GM12872 (cell line): Measurements from ENCODE around the gene ZNF148.

Source experiments
- TF ChIP-seq, protein P1 (sequence below): IDR thresholded peaks from 3 replicates; pipeline ENCODE4 v1.5.1; 2011; ENCODE audit warnings: low read depth, mild to moderate bottlenecking, low read length, moderate library complexity; ENCODE audit not compliant: insufficient read depth

The ZNF148 gene

DNA sequence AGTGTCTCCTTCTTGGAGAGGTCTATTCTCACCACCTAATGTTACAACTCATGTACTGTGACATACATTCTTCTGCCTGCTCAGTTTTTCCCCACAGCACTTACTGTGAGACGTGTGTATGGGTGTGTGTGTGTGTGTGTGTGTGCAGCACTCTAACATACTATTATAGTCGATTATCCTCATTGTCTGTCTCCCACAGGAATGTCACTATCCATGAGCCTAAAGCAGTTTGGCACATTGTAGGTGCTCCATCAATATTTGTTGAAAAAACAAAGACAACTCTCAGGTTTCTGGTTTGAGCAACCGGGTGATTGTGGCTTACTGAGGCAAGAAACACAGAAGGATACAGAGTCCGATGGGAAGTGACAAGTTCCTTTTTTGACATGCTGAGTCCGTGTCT, 8.6 kb upstream of the ZNF148 start:
- TF ChIP-seq, protein P1, sequence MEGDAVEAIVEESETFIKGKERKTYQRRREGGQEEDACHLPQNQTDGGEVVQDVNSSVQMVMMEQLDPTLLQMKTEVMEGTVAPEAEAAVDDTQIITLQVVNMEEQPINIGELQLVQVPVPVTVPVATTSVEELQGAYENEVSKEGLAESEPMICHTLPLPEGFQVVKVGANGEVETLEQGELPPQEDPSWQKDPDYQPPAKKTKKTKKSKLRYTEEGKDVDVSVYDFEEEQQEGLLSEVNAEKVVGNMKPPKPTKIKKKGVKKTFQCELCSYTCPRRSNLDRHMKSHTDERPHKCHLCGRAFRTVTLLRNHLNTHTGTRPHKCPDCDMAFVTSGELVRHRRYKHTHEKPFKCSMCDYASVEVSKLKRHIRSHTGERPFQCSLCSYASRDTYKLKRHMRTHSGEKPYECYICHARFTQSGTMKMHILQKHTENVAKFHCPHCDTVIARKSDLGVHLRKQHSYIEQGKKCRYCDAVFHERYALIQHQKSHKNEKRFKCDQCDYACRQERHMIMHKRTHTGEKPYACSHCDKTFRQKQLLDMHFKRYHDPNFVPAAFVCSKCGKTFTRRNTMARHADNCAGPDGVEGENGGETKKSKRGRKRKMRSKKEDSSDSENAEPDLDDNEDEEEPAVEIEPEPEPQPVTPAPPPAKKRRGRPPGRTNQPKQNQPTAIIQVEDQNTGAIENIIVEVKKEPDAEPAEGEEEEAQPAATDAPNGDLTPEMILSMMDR, result no peak

DNA sequence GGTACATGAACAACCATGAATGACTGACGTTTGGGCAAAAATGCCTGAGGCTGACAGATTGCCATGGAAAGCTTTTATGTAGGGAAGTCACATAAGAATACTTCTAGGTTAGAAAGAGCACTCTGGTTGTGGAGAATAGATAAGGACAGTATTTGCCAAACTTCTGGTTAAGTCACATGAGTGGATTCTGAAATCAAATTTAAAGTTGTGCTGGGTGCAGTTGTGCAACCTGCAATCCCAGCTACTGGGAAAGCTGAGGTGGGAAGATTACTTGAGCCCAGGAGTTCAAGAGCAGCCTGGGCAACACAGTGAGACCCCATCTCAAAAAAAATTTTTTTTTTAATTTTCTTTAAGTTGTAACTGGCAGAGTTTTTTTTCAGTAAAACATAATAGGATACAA, 7.2 kb upstream of the ZNF148 start:
- TF ChIP-seq, protein P1, result no peak

DNA sequence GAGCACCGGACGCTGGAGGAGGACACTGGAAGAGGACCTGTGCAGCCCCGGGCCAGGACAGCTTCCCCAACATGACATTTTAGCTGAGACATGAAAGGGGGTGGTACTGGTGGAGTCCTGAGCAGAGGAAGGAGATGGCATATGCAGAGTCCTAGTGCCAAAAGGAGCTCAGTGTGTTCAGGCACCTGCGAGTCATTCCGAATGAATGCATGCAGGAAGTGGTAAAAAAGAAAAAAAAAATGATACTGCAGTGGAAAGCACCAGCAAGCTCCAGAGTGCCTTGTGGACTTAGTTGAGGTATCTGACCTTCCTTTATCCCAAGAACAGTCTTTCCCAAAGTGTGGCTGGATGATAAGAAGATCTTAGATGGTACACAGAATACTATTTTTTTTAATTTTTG, 6.6 kb upstream of the ZNF148 start:
- TF ChIP-seq, protein P1, result no peak

DNA sequence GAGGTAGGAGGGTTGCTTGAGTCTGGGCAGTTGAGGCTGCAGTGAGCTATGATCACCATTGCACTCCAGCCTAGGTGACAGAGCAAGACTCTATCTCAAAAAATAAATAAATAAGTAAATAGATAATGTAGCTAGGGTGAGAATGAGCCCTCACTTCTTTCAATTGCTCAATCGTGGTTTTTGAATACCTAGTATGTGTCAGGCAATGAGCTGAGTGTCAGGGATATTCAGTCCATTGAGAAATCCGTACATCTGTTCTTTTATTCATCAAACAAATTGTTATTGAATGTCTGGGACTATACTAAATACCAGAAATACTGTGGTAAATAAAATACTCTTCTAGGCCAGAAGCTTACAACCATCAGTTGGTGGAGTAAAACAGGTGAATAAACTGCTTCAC, 6.2 kb upstream of the ZNF148 start:
- TF ChIP-seq, protein P1, result no peak

DNA sequence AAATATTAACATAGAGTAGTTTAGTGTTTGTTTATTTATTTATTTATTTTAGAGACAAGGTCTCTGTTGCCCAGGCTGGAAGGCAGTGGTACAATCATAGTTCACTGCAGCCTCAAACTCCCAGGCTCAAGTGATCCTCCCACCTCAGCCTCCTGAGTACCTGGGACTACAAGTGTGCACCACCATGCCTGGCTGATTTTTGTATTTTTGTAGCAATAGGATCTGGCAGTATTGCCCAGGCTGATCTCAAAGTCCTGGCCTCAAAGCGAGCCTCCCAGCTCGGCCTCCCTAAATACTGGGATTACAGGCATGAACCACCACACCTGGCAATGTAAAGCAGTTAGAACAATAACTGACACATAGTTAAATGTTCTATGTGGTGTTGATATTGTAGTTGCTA, 4.4 kb upstream of the ZNF148 start:
- TF ChIP-seq, protein P1, result no peak

DNA sequence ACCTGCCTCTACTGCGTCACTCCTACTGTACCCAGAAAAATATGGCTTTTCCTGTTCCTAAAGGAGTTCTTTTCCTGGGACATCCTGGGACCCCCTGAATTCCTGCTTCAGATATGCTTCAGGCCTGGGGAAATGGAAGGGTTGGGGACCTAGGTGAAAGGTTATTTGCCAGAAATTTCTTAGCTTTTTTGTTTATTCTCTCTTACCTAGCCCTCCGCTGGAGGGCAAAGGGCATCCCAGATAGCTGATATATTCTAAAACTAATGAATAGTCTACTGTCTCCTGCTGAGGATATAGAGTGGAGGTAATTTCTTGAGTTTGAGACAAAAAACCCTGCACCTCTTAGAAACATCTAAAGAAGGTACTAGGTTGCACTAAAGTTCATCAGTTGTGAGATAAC, 3.6 kb upstream of the ZNF148 start:
- TF ChIP-seq, protein P1, result no peak

DNA sequence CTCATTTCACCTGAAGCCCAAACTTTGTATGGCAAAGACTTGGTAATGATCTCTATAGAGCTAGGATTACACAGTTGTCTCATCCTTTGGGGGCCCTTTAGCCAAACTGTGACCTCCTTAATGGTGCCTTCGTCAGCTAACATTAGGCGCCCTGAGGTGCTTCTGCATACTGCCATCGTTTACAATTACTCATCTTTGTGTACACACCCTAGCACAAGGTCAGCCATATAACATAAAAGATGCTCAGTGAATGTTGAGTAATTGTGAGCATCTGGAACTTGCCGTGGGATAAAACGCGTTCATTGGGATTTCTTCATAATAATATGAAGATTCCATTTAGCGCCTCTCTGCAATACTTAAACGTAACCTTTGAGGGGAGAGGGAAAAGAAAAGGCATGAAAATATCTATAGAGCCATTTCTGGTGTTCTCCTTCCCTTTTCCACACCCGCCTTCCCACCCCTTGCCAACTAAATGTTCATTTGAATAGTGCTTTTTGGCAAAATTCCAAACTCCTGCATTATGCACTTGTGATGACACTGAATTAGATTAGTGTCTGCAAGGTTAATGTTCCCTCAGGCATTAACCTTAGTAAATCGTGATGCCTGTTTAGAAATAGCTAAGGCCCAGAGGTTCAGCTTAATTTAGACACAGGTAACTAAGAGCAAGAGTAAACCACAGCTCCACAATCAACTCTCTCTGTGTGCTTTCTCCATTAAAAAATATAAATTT, 990 bp upstream of the ZNF148 start:
- TF ChIP-seq, protein P1, result no peak
